ENCODE data around the gene IL23R.
A peak's percentile ranks its signal among the peaks of the same experiment; 100 is the strongest.

IL23R gene

GRCh38 chr1:67307251-67308060 lies 141.2 kb downstream of the IL23R start, which contains the start of gene IL12RB2:
IL12RB2 (plus strand) TSS chr1:67307873; CDS start chr1:67320369, 12,496 bp downstream.
- peak in 2 of 6 experiments; percentile 18 to 23 for DNase-seq

GRCh38 chr1:67308136-67308535 lies 141.9 kb downstream of the IL23R start:
- no peak for DNase-seq

Measured in stimulated activated naive CD4-positive, alpha-beta T cell (primary cell).